Ramos (cell line): ENCODE results near the gene GPR89B.
"Not testable (repeated sequence)": the region's sequence is repeated elsewhere in the genome, so short reads cannot be mapped to it uniquely, and the experiment has no call there.

Source experiments
- in situ Hi-C: fragments of 300-500 bp; cut with MboI; formaldehyde crosslinking; loops from one replicate; pipeline ENCODE4 v1.14.3; 2022; ENCODE audit warnings: low sequenced_read_pairs; ENCODE audit not compliant: unreplicated experiment

Gene GPR89B

DNA sequence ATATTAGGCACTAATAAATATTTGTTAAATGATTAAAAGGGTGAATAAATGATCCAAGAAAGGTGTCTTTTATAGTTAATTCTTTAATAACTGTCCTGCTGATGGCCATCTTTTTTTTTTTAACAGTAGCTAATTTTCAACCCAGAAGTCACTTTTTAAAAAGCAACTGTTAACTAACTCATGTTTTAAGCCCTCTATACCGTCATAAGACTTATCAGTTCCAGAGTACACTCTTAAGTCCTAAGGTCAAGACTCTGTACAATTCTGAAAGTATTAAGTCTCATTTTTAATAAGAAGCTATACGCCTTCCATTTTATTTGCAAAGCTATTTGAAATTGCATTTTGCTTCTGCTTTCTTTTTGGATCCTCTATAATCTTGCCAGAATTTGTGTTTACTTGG is 2.9 kb downstream of the GPR89B start:
- in situ Hi-C loops: not testable (repeated sequence)

DNA sequence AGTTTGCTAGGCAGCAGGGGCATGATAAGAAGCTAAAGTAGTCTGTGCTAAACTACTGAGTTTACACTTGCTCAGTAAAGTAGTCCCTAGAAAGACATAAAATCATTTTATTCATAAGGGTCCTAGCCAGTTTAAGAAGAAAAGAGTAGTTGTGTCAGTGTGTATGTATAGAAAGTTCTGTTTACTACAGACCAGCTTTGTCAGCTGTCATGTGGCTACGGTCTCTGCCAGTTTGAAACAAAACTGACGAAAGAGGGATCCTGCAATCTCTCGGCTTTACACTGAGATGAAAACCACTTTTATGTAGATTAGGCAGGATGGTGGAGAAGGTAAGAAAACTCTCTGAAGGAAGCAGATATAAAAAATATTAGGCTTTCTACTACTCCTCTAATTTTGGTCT is 7.1 kb downstream of the GPR89B start:
- in situ Hi-C loops: not testable (repeated sequence)

DNA sequence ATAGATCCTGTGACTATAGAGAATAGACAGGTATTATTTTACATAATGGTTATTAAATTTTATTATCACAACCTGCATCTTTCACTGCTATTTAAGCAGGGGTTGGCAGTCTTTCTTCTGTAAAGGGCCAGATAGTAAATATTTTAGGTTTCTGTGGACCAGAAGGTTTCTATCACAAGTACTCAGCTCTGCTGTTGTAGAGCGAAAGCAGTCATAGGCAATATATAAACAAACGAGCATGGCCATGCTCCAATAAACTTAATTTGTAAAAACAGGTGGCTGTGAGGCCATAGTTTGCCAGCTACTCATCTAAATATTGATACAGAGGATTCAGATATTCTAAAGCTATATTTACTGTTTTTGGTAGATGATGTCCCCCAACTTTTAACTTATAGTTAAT is 12.2 kb downstream of the GPR89B start:
- in situ Hi-C loops: not testable (repeated sequence)

DNA sequence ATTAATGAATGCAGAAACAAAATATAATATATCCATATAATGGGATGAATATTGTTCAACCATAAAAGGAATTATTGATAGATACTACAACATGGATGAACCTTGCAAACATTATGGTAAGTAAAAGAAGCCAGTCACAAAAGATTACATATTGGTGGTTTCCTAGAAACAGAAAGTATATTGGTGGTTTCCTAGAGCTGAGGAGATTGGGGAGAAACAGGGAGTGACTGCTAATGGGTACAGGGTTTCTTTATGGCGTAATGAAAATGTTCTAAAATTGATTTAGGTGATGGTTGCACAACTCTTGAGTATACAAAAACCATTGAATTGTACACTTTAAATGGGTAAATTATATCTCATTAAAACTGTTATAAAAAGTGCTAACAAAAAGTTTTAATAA is 14.3 kb downstream of the GPR89B start:
- in situ Hi-C loops: not testable (repeated sequence)

DNA sequence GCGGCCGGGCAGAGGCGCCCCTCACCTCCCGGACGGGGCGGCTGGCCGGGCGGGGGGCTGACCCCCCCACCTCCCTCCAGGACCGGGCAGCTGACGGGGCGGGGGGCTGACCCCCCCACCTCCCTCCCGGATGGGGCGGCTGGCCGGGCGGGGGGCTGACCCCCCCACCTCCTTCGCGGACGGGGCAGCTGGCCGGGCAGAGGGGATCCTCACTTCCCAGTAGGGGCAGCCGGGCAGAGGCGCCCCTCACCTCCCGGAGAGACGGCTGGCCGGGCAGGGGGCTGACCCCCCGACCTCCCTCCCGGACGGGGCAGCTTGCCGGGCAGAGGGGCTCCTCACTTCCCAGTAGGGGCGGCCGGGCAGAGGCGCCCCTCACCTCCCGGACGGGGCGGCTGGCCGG is 21.3 kb downstream of the GPR89B start:
- in situ Hi-C loops: not testable (repeated sequence)

DNA sequence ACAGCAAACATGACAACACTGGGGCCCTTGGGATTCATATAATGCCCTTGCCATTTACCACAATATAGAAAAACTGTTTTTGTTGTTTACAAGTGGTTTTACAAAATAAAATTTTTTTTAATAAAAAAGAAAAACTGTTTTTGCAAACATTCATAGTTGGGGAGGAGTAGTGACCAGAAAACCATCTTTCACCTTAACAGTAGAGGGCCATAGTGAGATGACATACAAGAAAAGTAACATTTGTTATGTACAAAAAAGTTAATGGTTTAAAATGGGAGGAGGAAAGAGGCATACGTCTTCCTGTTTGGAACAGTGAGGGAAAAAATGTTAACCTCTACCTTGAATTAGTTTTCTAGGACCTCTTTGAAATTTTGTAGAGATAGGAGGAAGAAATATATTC is 30.7 kb downstream of the GPR89B start:
- in situ Hi-C loops: not testable (repeated sequence)

DNA sequence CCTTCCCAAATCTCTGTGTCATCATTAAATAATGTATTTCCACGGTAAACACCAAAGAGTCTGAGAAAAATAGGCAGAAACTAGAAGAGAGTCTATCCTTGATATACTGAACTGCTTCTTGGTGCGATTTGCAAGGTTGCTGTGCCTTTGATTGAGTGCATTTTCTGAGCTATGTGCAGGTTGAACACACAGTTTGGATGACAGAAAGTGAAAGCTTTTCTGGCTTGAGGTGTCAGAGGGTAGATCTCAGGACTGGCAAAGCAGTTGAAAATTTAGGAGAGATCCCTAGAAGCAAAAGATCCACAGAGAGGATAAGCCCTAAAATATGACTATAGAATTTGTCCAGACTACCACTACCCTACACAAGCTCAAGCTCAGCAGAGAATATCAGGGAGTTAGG is 31.5 kb downstream of the GPR89B start:
- in situ Hi-C loops: not testable (repeated sequence)

DNA sequence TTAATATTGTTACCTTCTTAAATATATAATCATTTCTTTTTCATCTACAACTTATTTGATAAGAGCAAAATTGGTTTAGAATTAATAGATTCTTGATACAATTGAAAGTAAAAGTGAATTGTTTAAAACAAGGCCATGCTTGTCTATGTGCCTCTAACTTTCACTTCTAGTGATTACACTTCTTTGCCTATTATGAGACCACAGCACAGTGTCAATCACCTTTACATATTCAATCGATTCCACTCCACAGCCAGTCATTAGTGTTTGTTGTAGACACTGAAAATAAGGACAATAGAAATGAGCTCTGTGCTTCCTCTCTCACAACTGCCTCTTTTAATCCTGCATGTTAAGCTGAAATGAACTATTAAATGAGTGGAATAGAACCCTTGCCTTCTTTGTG is 36.4 kb downstream of the GPR89B start:
- in situ Hi-C loops: not testable (repeated sequence)

DNA sequence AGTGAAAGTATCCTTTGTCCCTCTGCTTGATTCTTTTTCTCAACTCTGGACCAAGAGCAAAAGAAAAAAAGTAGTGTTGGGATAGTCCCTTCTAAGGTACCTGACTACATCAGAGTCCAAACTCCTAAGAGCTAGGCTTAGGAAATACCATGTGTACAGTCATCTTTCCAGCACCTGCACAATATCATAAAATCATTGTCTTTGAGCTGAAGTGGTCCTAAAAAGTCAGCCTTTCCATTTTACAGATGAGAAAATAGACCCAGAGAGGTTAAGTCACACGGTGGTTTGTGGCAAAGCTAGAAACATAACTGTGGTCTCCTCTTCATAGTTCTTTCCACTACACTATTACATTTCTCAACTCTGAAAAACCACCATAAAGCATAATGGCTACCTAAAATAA is 38.4 kb downstream of the GPR89B start:
- in situ Hi-C loops: not testable (repeated sequence)

DNA sequence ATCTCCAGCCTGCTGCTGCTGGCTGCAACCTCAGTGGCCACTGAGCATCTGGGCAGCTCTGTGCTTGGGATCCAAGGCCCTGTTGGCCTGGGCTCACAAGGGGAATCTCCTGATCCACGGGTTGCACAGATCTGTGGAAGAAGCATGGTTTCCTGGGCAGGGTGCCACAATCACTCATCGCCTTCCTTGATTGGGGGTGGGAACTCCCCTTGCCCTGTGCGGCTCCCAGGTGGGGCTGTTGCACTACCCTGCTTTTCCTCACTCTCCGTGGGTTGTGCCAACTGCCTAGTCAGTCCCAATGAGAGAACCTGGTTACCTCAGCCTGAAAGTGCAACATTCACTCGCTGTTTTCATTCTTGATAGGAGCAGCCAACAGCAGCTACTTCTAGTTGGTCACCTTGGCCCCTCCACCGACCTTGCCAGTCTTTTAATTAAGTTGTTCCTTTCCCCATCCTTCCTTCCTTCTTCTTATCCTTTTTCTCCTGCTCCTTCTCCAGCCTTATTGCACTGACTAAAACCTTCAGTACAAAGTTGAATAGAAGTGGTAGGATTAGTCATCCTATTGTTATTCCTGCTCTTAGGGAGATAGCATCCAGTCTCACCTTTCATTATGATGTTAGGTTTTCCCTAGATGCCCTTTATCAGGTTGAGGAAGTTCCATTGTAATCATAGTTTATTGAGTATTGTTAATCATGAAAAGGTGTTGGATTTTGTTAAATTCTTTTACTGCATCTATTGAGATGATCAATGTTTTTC is 50.9 kb downstream of the GPR89B start:
- in situ Hi-C loops: not testable (repeated sequence)

DNA sequence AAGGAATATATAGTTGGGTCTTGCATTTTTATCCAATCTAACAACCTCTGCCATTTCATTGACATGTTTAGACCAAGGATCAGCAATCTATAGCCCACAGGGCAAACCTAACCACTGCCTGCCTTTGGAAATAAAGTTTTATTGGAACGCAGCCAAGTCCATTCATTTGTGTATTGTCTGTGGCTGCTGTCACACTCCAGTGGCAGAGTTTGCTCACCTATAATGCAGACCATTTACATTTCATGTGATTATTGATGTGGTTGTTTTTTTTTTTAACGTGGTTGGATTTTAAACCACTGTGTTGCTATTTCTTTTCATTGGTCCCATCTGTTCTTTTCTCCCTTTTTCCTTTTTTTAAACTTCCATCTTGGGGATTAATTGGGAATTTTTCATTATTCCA is 57.2 kb downstream of the GPR89B start:
- in situ Hi-C loops: not testable (repeated sequence)

DNA sequence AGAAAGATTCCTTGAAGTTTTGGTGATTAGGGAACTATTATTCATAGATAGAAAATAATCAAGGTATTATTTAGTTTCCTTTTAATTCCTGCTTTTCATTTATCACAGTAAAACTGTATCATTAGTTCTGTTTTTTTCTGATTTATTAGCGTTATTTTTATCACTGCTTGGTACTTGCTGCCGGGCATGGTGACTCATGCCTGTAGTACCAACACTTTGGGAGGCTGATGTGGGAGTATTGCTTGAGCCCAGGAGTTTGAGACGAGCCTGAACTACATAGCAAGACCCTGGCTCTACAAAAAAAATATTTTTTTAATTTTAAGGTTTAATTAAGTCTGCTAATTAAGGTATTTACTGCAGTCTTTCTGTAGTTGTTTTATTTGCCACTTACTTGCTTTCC is 59.7 kb downstream of the GPR89B start:
- in situ Hi-C loops: not testable (repeated sequence)

DNA sequence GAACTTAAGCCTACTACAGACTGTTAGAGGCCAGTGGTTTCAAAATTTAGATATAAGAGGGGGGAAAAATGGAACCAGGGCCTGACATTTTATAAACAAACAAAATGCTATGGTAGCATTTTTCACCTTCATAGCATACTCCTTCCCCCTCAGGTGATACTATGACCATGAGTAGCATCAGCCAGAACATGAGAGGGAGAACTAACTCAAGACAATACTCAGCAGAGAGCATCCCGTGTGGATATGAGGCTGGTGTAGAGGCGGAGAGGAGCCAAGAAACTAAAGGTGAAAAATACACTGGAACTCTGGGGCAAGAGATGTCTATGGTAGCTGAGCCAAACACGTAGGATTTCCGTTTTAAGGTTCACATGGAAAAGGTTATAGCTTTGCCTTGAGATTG is 64.7 kb downstream of the GPR89B start:
- in situ Hi-C loops: not testable (repeated sequence)

DNA sequence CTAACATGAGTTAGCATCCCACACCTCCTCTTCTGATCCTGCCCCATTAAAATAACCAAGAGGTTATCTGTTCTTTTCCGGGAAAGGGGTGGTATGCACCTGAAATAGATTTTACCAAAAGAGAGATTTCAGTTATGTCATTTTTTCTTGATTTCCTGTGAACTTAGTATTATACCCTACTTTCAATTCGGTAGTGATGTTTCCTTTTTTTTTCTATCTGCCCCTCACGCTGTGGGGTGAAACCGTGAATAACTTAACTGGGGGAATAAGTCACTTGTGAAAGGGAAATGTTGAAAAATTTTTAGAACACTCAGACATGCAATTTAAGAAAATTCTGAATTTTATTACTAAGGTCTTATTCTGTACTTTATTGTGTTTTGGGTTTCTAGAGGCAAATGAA is 65.2 kb downstream of the GPR89B start:
- in situ Hi-C loops: not testable (repeated sequence)

DNA sequence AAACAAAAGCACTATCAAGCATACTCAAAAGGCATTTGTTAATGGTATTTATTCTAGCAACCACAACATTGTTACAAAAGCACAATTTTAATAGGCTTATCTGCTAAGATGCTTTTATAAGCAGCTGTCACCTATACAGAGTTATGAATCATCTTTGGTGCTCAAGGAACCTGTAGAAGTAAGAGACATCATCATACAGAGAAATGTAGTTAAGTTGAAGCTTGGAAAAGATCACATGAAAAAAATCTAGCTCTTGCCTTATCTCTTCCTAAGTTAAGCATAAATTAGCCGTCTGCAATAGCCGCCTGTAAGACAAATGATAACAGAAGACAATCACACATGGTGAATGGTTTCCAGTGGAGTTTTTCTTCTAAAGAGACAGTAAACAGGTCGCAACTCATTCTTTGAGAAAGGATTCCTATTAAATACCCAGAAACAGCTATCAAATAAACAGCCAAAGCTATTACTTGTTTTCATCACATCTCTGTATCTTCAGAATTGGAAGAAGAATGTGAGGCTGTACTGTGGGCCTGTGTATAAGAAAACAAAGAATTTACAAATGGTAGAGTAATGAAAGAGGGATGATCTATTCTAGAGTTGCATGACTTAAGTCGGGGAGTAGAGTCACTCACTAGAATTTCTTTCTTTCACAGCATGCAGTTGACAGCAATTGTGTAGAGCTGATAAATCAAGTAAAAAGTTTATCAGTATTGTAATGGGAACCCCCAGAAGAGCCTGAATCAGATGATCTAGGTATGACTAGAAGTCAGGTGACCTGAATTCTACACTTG is 65.8 kb downstream of the GPR89B start:
- in situ Hi-C loops: not testable (repeated sequence)

DNA sequence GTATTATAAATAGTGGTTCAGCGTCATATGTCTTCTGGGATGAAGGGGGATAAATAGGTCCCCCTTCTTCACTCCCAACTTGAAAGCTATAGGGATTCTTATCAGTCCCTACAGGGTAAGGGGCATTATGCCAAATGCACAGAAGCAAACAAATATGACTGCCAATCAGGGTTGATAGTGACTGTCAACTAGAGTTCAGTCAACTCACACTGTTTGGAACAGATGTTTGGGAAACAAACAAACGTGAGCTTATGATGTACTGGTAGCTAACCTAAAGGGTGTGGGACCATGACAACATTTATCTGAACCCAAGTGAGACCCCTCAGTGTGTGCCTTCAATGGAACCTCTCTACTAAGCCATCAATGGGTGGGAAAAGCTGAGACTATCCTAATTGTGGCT is 67.9 kb downstream of the GPR89B start:
- in situ Hi-C loops: not testable (repeated sequence)

DNA sequence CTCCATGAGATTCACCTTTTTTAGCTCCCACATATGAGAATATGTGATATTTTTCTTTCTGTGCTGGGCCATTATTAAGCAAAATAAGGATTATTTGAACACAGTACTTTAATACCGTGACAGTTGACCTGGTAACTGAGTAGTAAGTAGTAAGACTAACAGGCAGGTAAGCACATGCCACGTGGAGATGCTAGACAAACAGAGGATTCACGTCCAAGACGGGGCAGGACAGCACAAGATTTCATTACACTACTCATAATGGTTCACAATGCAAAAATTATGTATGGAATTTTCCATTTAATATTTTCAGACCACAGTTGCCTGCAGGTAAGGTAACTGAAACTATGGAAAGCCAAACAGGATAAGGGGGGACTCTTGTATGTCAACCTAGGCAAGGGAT is 79.5 kb downstream of the GPR89B start:
- in situ Hi-C loops: not testable (repeated sequence)

DNA sequence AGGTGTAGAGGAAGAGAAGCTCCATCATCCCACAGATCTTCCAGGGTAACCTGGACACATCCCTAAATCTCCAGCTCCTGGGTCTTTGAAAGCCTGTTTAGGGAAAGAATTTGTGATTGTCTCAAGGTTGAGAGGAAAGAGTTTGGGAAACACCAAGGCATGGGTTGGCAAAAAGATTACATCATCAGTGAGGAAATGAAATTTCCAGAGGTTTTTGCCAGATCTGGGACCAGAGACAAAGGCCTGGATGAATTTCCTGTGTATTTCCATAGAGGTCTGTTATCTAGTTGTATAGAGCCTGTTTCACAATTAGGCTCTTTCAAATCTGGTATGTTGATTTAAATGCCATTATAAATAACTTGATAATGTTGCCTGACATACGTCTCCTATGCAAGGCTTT is 82.3 kb downstream of the GPR89B start:
- in situ Hi-C loops: no loop called here

DNA sequence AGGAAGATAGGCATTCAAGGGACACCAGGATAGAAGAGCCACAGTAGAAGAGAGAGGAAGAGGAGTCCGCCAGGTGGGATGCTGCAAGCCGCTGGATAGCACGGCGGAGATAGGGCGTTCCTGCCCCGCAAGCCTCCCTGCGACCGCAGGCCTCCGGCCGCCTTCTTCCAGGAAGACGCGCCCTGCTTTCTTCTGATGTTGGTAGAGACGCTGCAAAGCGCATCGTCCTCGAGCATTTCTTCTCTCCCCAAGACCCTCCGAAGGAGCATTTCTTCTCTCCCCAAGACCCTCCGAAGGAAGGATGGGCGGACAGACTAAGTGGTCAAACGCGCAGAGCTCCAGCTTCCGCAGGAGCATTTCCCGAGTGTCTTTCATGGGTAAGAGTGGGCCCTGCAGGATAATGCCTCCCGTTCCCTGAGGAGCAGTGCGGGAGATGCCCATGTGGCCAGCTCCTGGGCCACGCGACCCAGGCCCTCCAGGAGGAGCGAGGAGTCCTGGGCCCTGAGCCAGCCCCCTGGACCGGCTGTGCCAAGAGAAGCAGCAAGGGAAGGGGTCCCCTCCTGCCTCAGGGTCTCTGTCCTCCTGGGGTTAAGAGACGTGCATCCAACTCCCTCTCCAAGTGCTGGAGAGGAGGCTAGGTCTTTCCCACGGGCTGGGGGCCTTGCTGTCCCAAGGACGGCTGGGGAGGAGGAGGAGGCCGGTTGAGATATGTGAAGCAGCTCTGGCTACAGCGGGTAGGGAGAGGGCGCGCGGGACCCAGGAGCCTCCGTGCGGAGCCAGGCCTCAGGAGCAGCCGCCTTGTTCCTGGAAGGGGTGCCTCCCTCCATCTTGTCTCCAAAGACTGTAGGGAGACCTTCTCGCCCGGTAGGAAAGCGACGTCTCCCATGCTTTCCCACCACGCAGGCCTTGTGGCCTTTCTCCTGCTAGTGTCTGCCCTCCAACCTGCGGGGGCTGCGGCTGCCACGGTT is 85.2 kb downstream of the GPR89B start:
- in situ Hi-C loops: not testable (repeated sequence)
